Parathyroid adenoma (tissue), 2 donors: Measurements from ENCODE around the gene LRP1B.

Experiments used
- H2AFZ ChIP-seq: fragments of 300-600 bp; sonication (generic); one replicate; pipeline ENCODE4 v1.7.0; 2017; ENCODE audit warnings: antibody characterized with exemption, mild to moderate bottlenecking
- H3K27ac ChIP-seq: fragments of 300-600 bp; sonication (generic); one replicate; pipeline ENCODE4 v1.7.0; 2017
- H3K27me3 ChIP-seq: fragments of 300-600 bp; sonication (generic); one replicate; pipeline ENCODE4 v1.7.0; 2017; ENCODE audit warnings: low read length; ENCODE audit not compliant: control insufficient read depth, insufficient read depth
- H3K36me3 ChIP-seq: fragments of 300-600 bp; sonication (generic); one replicate; pipeline ENCODE4 v1.7.0; 2017; ENCODE audit warnings: low read length; ENCODE audit not compliant: control insufficient read depth, insufficient read depth
- H3K4me1 ChIP-seq: fragments of 300-600 bp; sonication (generic); one replicate; pipeline ENCODE4 v1.7.0; 2017; ENCODE audit warnings: control low read depth
- H3K4me2 ChIP-seq: fragments of 300-600 bp; sonication (generic); one replicate; pipeline ENCODE4 v1.7.0; 2017; ENCODE audit warnings: low read length
- H3K4me3 ChIP-seq: fragments of 300-600 bp; sonication (generic); one replicate; pipeline ENCODE4 v1.7.0; 2017; ENCODE audit warnings: low read depth, low read length
- H3K79me2 ChIP-seq: fragments of 300-600 bp; sonication (generic); one replicate; pipeline ENCODE4 v1.7.0; 2017; ENCODE audit warnings: control low read depth
- H3K9ac ChIP-seq: fragments of 300-600 bp; sonication (generic); one replicate; pipeline ENCODE4 v1.7.0; 2017; ENCODE audit warnings: mild to moderate bottlenecking
- H3K9me3 ChIP-seq: fragments of 300-600 bp; sonication (generic); one replicate; pipeline ENCODE4 v1.7.0; 2017; ENCODE audit warnings: low read length; ENCODE audit not compliant: control insufficient read depth
- CTCF ChIP-seq: fragments of 300-600 bp; sonication (generic); IDR thresholded peaks from one replicate; pipeline ENCODE4 v1.7.0; 2017; ENCODE audit warnings: antibody characterized with exemption, mild to moderate bottlenecking
- donor health status: primary hyperparathyroidism.

LRP1B gene

GRCh38 chr2:141038341-141038740, 1092.5 kb downstream of the LRP1B start:
- H3K27me3 ChIP-seq: no peaks in the 10 kb centered on the region
- no peak overlapping the region for H3K4me2 ChIP-seq
- H3K9ac ChIP-seq: no peak overlapping the region
- no peak overlapping the region for H2AFZ ChIP-seq
- H3K27ac ChIP-seq: no peak overlapping the region
- H3K79me2 ChIP-seq: no peaks in the 10 kb centered on the region
- no peak for TF ChIP-seq CTCF
- no peak overlapping the region for H3K4me3 ChIP-seq
- H3K4me1 ChIP-seq: no peaks in the 10 kb centered on the region
- H3K9me3 ChIP-seq: no peaks in the 10 kb centered on the region
- H3K36me3 ChIP-seq: no peaks in the 10 kb centered on the region

- TF ChIP-seq CTCF: no peak
- Histone ChIP-seq H3K27me3 (no peaks in the 10 kb centered on the region), H3K9me3 (no peaks in the 10 kb centered on the region), H2AFZ (no peak overlapping the region), H3K4me2 (no peak overlapping the region), H3K36me3 (no peaks in the 10 kb centered on the region), H3K4me1 (no peaks in the 10 kb centered on the region), H3K27ac (no peak overlapping the region), H3K79me2 (no peaks in the 10 kb centered on the region), H3K9ac (no peak overlapping the region), H3K4me3 (no peak overlapping the region)
Measured at GRCh38 chr2:141037361-141037760, 1093.5 kb downstream of the LRP1B start.

- Histone ChIP-seq H3K9ac (no peak overlapping the region), H2AFZ (no peak overlapping the region), H3K36me3 (no peaks in the 10 kb centered on the region), H3K4me1 (no peaks in the 10 kb centered on the region), H3K9me3 (no peaks in the 10 kb centered on the region), H3K27me3 (no peaks in the 10 kb centered on the region), H3K4me3 (no peak overlapping the region), H3K27ac (no peak overlapping the region), H3K79me2 (no peaks in the 10 kb centered on the region), H3K4me2 (no peak overlapping the region)
- no peak for TF ChIP-seq CTCF
Measured at GRCh38 chr2:141035846-141036420, 1094.9 kb downstream of the LRP1B start.

GRCh38 chr2:141029428-141030078, 1101.3 kb downstream of the LRP1B start:
- Histone ChIP-seq H3K79me2 (no peaks in the 10 kb centered on the region), H3K4me3 (no peak overlapping the region), H3K27me3 (no peaks in the 10 kb centered on the region), H3K4me1 (no peaks in the 10 kb centered on the region), H3K9ac (no peak overlapping the region), H3K36me3 (no peaks in the 10 kb centered on the region), H3K4me2 (no peak overlapping the region), H3K9me3 (no peaks in the 10 kb centered on the region), H3K27ac (no peak overlapping the region), H2AFZ (no peak overlapping the region)
- no peak for TF ChIP-seq CTCF

GRCh38 chr2:141027221-141027620, 1103.6 kb downstream of the LRP1B start:
- no peak for TF ChIP-seq CTCF
- H2AFZ ChIP-seq: no peak overlapping the region
- H3K36me3 ChIP-seq: no peaks in the 10 kb centered on the region
- no peak overlapping the region for H3K27ac ChIP-seq
- no peak overlapping the region for H3K4me2 ChIP-seq
- H3K4me3 ChIP-seq: no peak overlapping the region
- no peaks in the 10 kb centered on the region for H3K4me1 ChIP-seq
- no peak overlapping the region for H3K9ac ChIP-seq
- H3K9me3 ChIP-seq: no peaks in the 10 kb centered on the region
- no peaks in the 10 kb centered on the region for H3K79me2 ChIP-seq
- H3K27me3 ChIP-seq: no peaks in the 10 kb centered on the region
